Liver (tissue), 9 donors: Measurements from ENCODE around the gene SMOC1. TPM values are rescaled to one million over a fixed set of nuclear protein-coding genes. Genes with fewer than 3 reads are reported as not detected.

Source experiments
- DNase-seq: peaks from one replicate; pipeline ENCODE4 v3.0.0-alpha.2; 2017; ENCODE audit warnings: low spot score
- H3K27ac ChIP-seq, 2 donors: one replicate each; pipeline ENCODE4 v1.7.0; 2013; ENCODE audit warnings: inconsistent platforms in 2 of 2, low read length in 2 of 2, control low read depth in 1 of 2, low read depth in 1 of 2, mild to moderate bottlenecking in 1 of 2
- H3K27me3 ChIP-seq, 4 donors: one replicate each; pipeline versions ENCODE4 v1.6.1 to v1.7.0; 2013; ENCODE audit warnings: low read length in 3 of 4, inconsistent platforms in 1 of 4, mild to moderate bottlenecking in 1 of 4, moderate library complexity in 1 of 4; ENCODE audit not compliant: control insufficient read depth in 4 of 4, insufficient read depth in 4 of 4
- H3K36me3 ChIP-seq, 4 donors: one replicate each; pipeline versions ENCODE4 v1.6.1 to v1.7.0; 2013; ENCODE audit warnings: low read length in 3 of 4, mild to moderate bottlenecking in 3 of 4, low read depth in 1 of 4, moderate library complexity in 1 of 4; ENCODE audit not compliant: control insufficient read depth in 4 of 4, insufficient read depth in 3 of 4
- H3K4me1 ChIP-seq, 4 donors: one replicate each; pipeline versions ENCODE4 v1.6.1 to v1.7.0; 2013; ENCODE audit warnings: low read length in 3 of 4, mild to moderate bottlenecking in 3 of 4, moderate library complexity in 1 of 4; ENCODE audit not compliant: control insufficient read depth in 4 of 4, insufficient read depth in 4 of 4
- H3K4me3 ChIP-seq, 3 donors: one replicate each; pipeline versions ENCODE4 v1.6.1 to v1.7.0; 2013; ENCODE audit warnings: low read length in 3 of 3, control low read depth in 1 of 3, low read depth in 1 of 3, mild to moderate bottlenecking in 1 of 3
- H3K9ac ChIP-seq, 2 donors: one replicate each; pipeline ENCODE4 v1.7.0; 2013; ENCODE audit warnings: low read length in 2 of 2, mild to moderate bottlenecking in 2 of 2, moderate library complexity in 2 of 2, control low read depth in 1 of 2, low read depth in 1 of 2
- H3K9me3 ChIP-seq, 4 donors: one replicate each; pipeline versions ENCODE4 v1.6.1 to v1.7.0; 2013; ENCODE audit warnings: low read length in 3 of 4; ENCODE audit not compliant: control insufficient read depth in 4 of 4
- ATF3 ChIP-seq: IDR thresholded peaks from 2 replicates; pipeline ENCODE4 v1.6.1; 2016; ENCODE audit warnings: antibody characterized with exemption
- CTCF ChIP-seq: fragments of 150-350 bp; IDR thresholded peaks from 2 replicates; pipeline ENCODE4 v1.5.1; 2017; ENCODE audit warnings: improper control_type of control experiment, low read depth, low read length; ENCODE audit not compliant: missing input control
- FOXA1 ChIP-seq: IDR thresholded peaks from 2 replicates; pipeline ENCODE4 v1.6.1; 2016; ENCODE audit warnings: antibody characterized with exemption
- FOXA2 ChIP-seq: IDR thresholded peaks from 2 replicates; pipeline ENCODE4 v1.6.1; 2016; ENCODE audit warnings: antibody characterized with exemption
- GABPA ChIP-seq, 2 donors: IDR thresholded peaks in 1 of 2; conservative IDR thresholded peaks in 1 of 2; 2 replicates each; pipeline ENCODE4 v1.6.1; 2016; ENCODE audit warnings: antibody characterized with exemption in 2 of 2, mild to moderate bottlenecking in 1 of 2, moderate library complexity in 1 of 2
- HNF4A ChIP-seq, 2 donors: conservative IDR thresholded peaks; 2 replicates each; pipeline ENCODE4 v1.6.1; 2016; ENCODE audit warnings: antibody characterized with exemption in 2 of 2, mild to moderate bottlenecking in 2 of 2
- HNF4G ChIP-seq: IDR thresholded peaks from 2 replicates; pipeline ENCODE4 v1.6.1; 2016; ENCODE audit warnings: antibody characterized with exemption
- JUND ChIP-seq, 2 donors: IDR thresholded peaks; 2 replicates each; pipeline ENCODE4 v1.6.1; 2016; ENCODE audit warnings: antibody characterized with exemption in 2 of 2
- MAX ChIP-seq: IDR thresholded peaks from 2 replicates; pipeline ENCODE4 v1.6.1; 2016; ENCODE audit warnings: antibody characterized with exemption
- NR2F2 ChIP-seq: IDR thresholded peaks from 2 replicates; pipeline ENCODE4 v1.6.1; 2016; ENCODE audit warnings: antibody characterized with exemption
- RAD21 ChIP-seq, 2 donors: IDR thresholded peaks; 2 replicates each; pipeline ENCODE4 v1.6.1; 2016; ENCODE audit warnings: antibody characterized with exemption in 2 of 2, mild to moderate bottlenecking in 2 of 2
- TAF1 ChIP-seq: conservative IDR thresholded peaks from 2 replicates; pipeline ENCODE4 v1.6.1; 2016; ENCODE audit warnings: antibody characterized with exemption, mild to moderate bottlenecking
- YY1 ChIP-seq: IDR thresholded peaks from 2 replicates; pipeline ENCODE4 v1.6.1; 2016; ENCODE audit warnings: antibody characterized with exemption, mild to moderate bottlenecking
- WGBS: extraction: QIAGEN DNeasy Blood & Tissue Kit; methylation state at CpG from one replicate; pipeline ENCODE4 v1.1.7; 2013; 5-methylcytosine and 5-hydroxymethylcytosine counted together
- polyA plus RNA-seq, 2 donors: library from polyadenylated mRNA; stranded (reverse) in 1 of 2; unstranded in 1 of 2; fragments of 200-250 nt in 1 of 2; fragments of >200 nt in 1 of 2; fragmentation: Nextera tagmentation in 1 of 2; extraction: Ambion mirVana in 1 of 2; gene quantifications; one replicate each; pipeline versions ENCODE4 v1.2.1 to v1.2.3, GENCODE V29; 2013 to 2015
- total RNA-seq, 2 donors: library from RNA; depleted of rRNA; stranded (reverse); fragments of >200 nt; gene quantifications; one replicate each; pipeline ENCODE4 v1.2.3, GENCODE V29; 2014
- donor health status: healthy.
- donor health status: healthy.
- donor health status: healthy.
- donor health status: healthy.
- donor health status: healthy.

Gene SMOC1
- total and polyA plus RNA-seq, 4 donors, result 11.2 to 43.7 (median 27.4) TPM

GRCh38 chr14:70013271-70013873 is 134.2 kb downstream of the SMOC1 start:
- H3K4me3 ChIP-seq, result no peak overlapping the region
- H3K27ac ChIP-seq, result no peak overlapping the region
- no peaks in the 10 kb centered on the region for H3K9me3 ChIP-seq
- no peak overlapping the region for H3K9ac ChIP-seq
- peak; percentile 60 for DNase-seq
- peaks cover 0 to 49% (median 20%) of the 10 kb centered on the region in 4 donors for H3K36me3 ChIP-seq
- peaks cover 0 to 5% (median 3%) of the 10 kb centered on the region in 4 donors for H3K4me1 ChIP-seq
- TF ChIP-seq RAD21 (IDR thresholded peaks at IDR 0.05) (peak; percentile 83 to 92), MAX (no peak), CTCF (peak; percentile 73)
- H3K27me3 ChIP-seq, result no peaks in the 10 kb centered on the region
- 66% methylated on average over 2 of the region's 2 CpGs for WGBS

GRCh38 chr14:70014406-70015095 is 135.3 kb downstream of the SMOC1 start:
- 90% methylated on average over 7 of the region's 7 CpGs for WGBS
- TF ChIP-seq YY1, result no peak
- no peak for TF ChIP-seq FOXA1
- no peak for TF ChIP-seq FOXA2
- TF ChIP-seq ATF3, result no peak
- TF ChIP-seq TAF1, result no peak
- TF ChIP-seq HNF4G, result no peak
- TF ChIP-seq JUND (IDR thresholded peaks at IDR 0.05), result no peak
- TF ChIP-seq CTCF, result no peak
- TF ChIP-seq NR2F2, result no peak
- no peak for TF ChIP-seq RAD21 (IDR thresholded peaks at IDR 0.05)
- no peak for TF ChIP-seq GABPA (IDR thresholded peaks at IDR 0.05 in 1 of 2, conservative IDR thresholded peaks at IDR 0.05 in 1 of 2)
- TF ChIP-seq HNF4A (conservative IDR thresholded peaks at IDR 0.05), result no peak
- peaks cover 0 to 52% (median 20%) of the 10 kb centered on the region in 4 donors for H3K36me3 ChIP-seq
- H3K9ac ChIP-seq, result no peak overlapping the region
- H3K27me3 ChIP-seq, result no peaks in the 10 kb centered on the region
- H3K9me3 ChIP-seq, result no peaks in the 10 kb centered on the region
- H3K4me3 ChIP-seq, result no peak overlapping the region
- H3K4me1 ChIP-seq, result peaks cover 0 to 10% (median 8%) of the 10 kb centered on the region in 4 donors
- DNase-seq, result no peak
- H3K27ac ChIP-seq, result no peak overlapping the region
